Chondrocyte (in vitro differentiated cells): Measurements from ENCODE around the gene PABPN1L. TPM values are rescaled to one million over a fixed set of nuclear protein-coding genes. Genes with fewer than 3 reads are reported as not detected.
"Not testable (repeated sequence)": the region's sequence is repeated elsewhere in the genome, so short reads cannot be mapped to it uniquely, and the experiment has no call there.

Source experiments
- DNase-seq: peaks from one replicate; pipeline ENCODE4 v3.0.0; 2021; ENCODE audit warnings: mixed read lengths, low spot score
- H3K27ac Mint-ChIP-seq: one replicate; pipeline ENCODE4 v1.8.0; 2021; ENCODE audit warnings: mild to moderate bottlenecking, moderate library complexity, mixed read lengths; ENCODE audit not compliant: unreplicated experiment
- H3K27me3 Mint-ChIP-seq: 2 replicates; pipeline ENCODE4 v1.8.0; 2021; ENCODE audit warnings: low read depth, mixed read lengths
- H3K36me3 Mint-ChIP-seq: 2 replicates; pipeline ENCODE4 v1.8.0; 2021; ENCODE audit warnings: low read depth, mixed read lengths
- H3K4me1 Mint-ChIP-seq: 2 replicates; pipeline ENCODE4 v1.8.0; 2021; ENCODE audit warnings: low read depth, mild to moderate bottlenecking, mixed read lengths
- H3K4me3 Mint-ChIP-seq: one replicate; pipeline ENCODE4 v1.8.0; 2021; ENCODE audit warnings: mild to moderate bottlenecking, moderate library complexity, mixed read lengths; ENCODE audit not compliant: unreplicated experiment
- H3K9me3 Mint-ChIP-seq: 2 replicates; pipeline ENCODE4 v1.8.0; 2021; ENCODE audit warnings: low read depth, mixed read lengths
- CTCF ChIP-seq: fragments of 200-600 bp; sonication (generic); IDR thresholded peaks from 2 replicates; pipeline ENCODE4 v1.5.0; 2021; ENCODE audit warnings: antibody characterized with exemption, mild to moderate bottlenecking, moderate library complexity
- total RNA-seq: library from RNA; stranded (reverse); gene quantifications from 3 replicates; pipeline ENCODE4 v1.2.1, GENCODE V29; 2021

PABPN1L gene
- total RNA-seq, 1 donor from 2014 or later, result not detected

- Mint-ChIP-seq H3K9me3 (no peaks in the 10 kb centered on the region), H3K27ac (no peak overlapping the region), H3K27me3 (no peaks in the 10 kb centered on the region), H3K4me1 (no peaks in the 10 kb centered on the region), H3K4me3 (no peak overlapping the region), H3K36me3 (peaks cover 3% of the 10 kb centered on the region)
- no peak for TF ChIP-seq CTCF
- DNase-seq, result no peak
Observed at GRCh38 chr16:88826070-88826840, 40.2 kb downstream of the PABPN1L start.

DNA sequence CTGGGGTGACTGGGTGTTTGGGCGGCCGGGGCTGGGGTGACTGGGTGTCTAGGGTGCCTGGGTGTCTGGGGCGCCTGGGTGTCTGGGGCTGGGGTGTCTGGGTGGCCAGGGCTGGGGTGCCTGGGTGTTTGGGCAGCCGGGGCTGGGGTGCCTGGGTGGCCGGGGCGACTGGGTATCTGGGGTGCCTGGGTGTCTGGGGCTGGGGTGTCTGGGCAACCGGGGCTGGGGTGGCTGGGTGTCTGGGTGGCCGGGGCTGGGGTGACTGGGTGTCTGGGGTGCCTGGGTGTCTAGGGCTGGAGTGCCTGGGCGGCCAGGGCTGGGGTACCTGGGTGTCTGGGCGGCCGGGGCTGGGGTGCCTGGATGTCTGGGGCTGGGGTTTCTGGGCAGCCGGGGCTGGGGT is 41.3 kb downstream of the PABPN1L start:
- Mint-ChIP-seq H3K4me3 (no peak overlapping the region), H3K36me3 (peaks cover 1% of the 10 kb centered on the region), H3K27ac (no peak overlapping the region), H3K4me1 (no peaks in the 10 kb centered on the region), H3K27me3 (no peaks in the 10 kb centered on the region), H3K9me3 (no peaks in the 10 kb centered on the region)
- DNase-seq, result no peak
- TF ChIP-seq CTCF, result no peak

- DNase-seq, result no peak
- Mint-ChIP-seq H3K4me3 (no peak overlapping the region), H3K27me3 (no peaks in the 10 kb centered on the region), H3K4me1 (no peaks in the 10 kb centered on the region), H3K36me3 (peaks cover 1% of the 10 kb centered on the region), H3K27ac (no peak overlapping the region), H3K9me3 (no peaks in the 10 kb centered on the region)
- no peak for TF ChIP-seq CTCF
Observed at GRCh38 chr16:88824256-88825077, 42.0 kb downstream of the PABPN1L start.

DNA sequence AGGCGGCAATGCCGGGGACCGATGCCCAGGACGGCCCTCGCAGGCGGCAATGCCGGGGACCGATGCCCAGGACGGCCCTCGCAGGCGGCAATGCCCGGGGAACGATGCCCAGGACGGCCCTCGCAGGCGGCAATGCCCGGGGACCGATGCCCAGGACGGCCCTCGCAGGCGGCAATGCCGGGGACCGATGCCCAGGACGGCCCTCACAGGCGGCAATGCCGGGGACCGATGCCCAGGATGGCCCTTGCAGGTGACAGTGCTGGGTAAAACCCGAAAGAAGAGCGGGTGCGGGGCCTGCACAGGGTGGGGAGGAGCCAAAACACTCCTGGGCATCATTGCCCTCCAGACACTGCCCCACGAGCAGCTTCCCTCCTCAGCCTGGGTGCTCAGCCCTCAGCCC is 42.8 kb downstream of the PABPN1L start:
- not testable (repeated sequence) for H3K27me3 Mint-ChIP-seq, H3K9me3 Mint-ChIP-seq, H3K27ac Mint-ChIP-seq, H3K4me3 Mint-ChIP-seq, DNase-seq, H3K36me3 Mint-ChIP-seq, H3K4me1 Mint-ChIP-seq

DNA sequence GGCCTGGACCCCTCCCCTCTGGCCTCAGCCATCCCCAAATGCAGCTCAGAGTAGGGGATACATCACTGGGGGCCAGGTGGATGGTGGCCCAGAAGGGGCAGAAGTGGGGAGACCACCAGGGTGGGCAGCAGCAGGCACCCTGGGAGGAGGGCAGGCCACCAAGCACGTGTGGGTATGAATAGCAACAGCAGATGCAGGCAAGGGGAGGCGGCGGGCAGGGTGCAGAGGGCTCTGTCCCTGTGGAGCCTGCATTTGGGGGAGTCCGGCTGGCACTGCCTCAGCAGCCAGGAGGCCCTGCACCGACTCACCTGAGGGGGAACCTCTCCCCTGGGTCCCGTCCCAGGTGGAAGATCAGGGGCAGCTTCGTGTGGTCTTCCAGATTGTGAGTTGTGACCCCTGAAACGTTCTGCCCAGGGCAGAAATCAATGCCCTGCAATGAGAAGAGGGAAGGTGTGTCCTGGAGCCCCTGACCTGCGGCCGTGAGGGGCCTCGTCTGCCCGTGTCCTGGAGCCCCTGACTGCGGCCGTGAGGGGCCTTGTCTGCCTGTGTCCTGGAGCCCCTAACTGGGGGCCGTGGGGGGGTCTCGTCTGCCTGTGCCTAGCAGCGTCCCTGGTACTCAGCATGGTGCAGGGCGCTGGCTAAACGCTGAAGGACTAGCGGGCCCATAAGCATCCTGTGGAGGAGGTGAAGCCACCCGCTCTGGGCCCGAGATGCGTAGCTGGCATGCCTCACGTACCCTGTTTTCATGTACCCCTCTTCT is 44.0 kb downstream of the PABPN1L start:
- H3K27me3 Mint-ChIP-seq, result no peaks in the 10 kb centered on the region
- H3K9me3 Mint-ChIP-seq, result no peaks in the 10 kb centered on the region
- H3K36me3 Mint-ChIP-seq, result peaks cover 1% of the 10 kb centered on the region
- H3K4me1 Mint-ChIP-seq, result no peaks in the 10 kb centered on the region
- no peak for TF ChIP-seq CTCF
- DNase-seq, result no peak
- H3K27ac Mint-ChIP-seq, result no peak overlapping the region
- no peak overlapping the region for H3K4me3 Mint-ChIP-seq
